CD14-positive monocyte (primary cell): ENCODE results near the gene TPX2. TPM values are rescaled to one million over a fixed set of nuclear protein-coding genes. Genes with fewer than 3 reads are reported as not detected.

ENCODE experiments used
- DNase-seq, 3 donors: peaks; one replicate each; pipeline ENCODE4 v3.0.0-alpha.2; 2011 to 2022
- H2AFZ ChIP-seq: 2 replicates; pipeline ENCODE4 v1.6.0; 2012; ENCODE audit warnings: mild to moderate bottlenecking, low read depth, low read length, inconsistent platforms; ENCODE audit not compliant: insufficient read depth, poor library complexity, severe bottlenecking
- H3K27ac ChIP-seq, 2 donors: 1 replicate in 1 of 2; 2 replicates in 1 of 2; pipeline ENCODE4 v1.5.1; 2012 to 2013; ENCODE audit warnings: low read length in 2 of 2, control low read depth in 1 of 2, inconsistent platforms in 1 of 2, low read depth in 1 of 2, mild to moderate bottlenecking in 1 of 2
- H3K27me3 ChIP-seq, 2 donors: one replicate each; pipeline versions ENCODE4 v1.6.0 to v1.6.1; 2011 to 2013; ENCODE audit warnings: low read length in 2 of 2; ENCODE audit not compliant: control insufficient read depth in 2 of 2, insufficient read depth in 2 of 2
- H3K36me3 ChIP-seq, 2 donors: replicated peaks in 1 of 2; 1 replicate in 1 of 2; 2 replicates in 1 of 2; pipeline versions ENCODE4 v1.5.1 to v1.6.1; 2012 to 2013; ENCODE audit warnings: low read length in 2 of 2, control low read depth in 1 of 2, inconsistent platforms in 1 of 2, mild to moderate bottlenecking in 1 of 2; ENCODE audit not compliant: insufficient read depth in 2 of 2, control insufficient read depth in 1 of 2
- H3K4me1 ChIP-seq, 2 donors: 1 replicate in 1 of 2; 2 replicates in 1 of 2; pipeline versions ENCODE4 v1.5.1 to v1.6.1; 2012 to 2013; ENCODE audit warnings: low read length in 2 of 2, control low read depth in 1 of 2, inconsistent platforms in 1 of 2, mild to moderate bottlenecking in 1 of 2, moderate library complexity in 1 of 2; ENCODE audit not compliant: insufficient read depth in 2 of 2, control insufficient read depth in 1 of 2
- H3K4me2 ChIP-seq: replicated peaks from 2 replicates; pipeline ENCODE3; 2012; ENCODE audit warnings: low read length, moderate library complexity, mild to moderate bottlenecking; ENCODE audit not compliant: poor library complexity, severe bottlenecking; ENCODE audit errors: extremely low read depth
- H3K4me3 ChIP-seq, 3 experiments: fragments of 200-600 bp in 1 of 3; sonication (generic) in 1 of 3; replicated peaks in 1 of 3; 1 replicate in 2 of 3; 2 replicates in 1 of 3; pipeline ENCODE4 v1.5.1; 2011 to 2013; ENCODE audit warnings: low read length in 3 of 3, mild to moderate bottlenecking in 3 of 3, control low read depth in 2 of 3, low read depth in 2 of 3, inconsistent platforms in 1 of 3, moderate library complexity in 1 of 3
- H3K79me2 ChIP-seq: 2 replicates; pipeline ENCODE4 v1.6.0; 2012; ENCODE audit warnings: mild to moderate bottlenecking, control low read depth, inconsistent platforms, low read length, moderate library complexity; ENCODE audit not compliant: insufficient read depth
- H3K9ac ChIP-seq: 2 replicates; pipeline ENCODE4 v1.6.0; 2017; ENCODE audit warnings: low read length, mild to moderate bottlenecking; ENCODE audit not compliant: insufficient read depth, poor library complexity, severe bottlenecking
- H3K9me3 ChIP-seq, 2 donors: replicated peaks in 1 of 2; 1 replicate in 1 of 2; 2 replicates in 1 of 2; pipeline versions ENCODE4 v1.5.1 to v1.6.1; 2012 to 2013; ENCODE audit warnings: low read length in 2 of 2, control low read depth in 1 of 2; ENCODE audit not compliant: control insufficient read depth in 1 of 2, insufficient read depth in 1 of 2
- H4K20me1 ChIP-seq: 2 replicates; pipeline ENCODE4 v1.6.0; 2012; ENCODE audit warnings: mild to moderate bottlenecking, low read length, control low read depth, moderate library complexity; ENCODE audit not compliant: insufficient read depth
- H3K27ac Mint-ChIP-seq, 7 donors: one replicate each; pipeline ENCODE4 v1.8.0; 2020; ENCODE audit warnings: mild to moderate bottlenecking in 7 of 7, mixed read lengths in 7 of 7, moderate library complexity in 6 of 7, inconsistent platforms in 2 of 7
- H3K27me3 Mint-ChIP-seq, 3 donors: one replicate each; pipeline ENCODE4 v1.8.0; 2021 to 2022; ENCODE audit warnings: low read depth in 3 of 3, mild to moderate bottlenecking in 3 of 3, mixed read lengths in 3 of 3, moderate library complexity in 3 of 3, inconsistent platforms in 1 of 3
- H3K36me3 Mint-ChIP-seq, 2 donors: one replicate each; pipeline ENCODE4 v1.8.0; 2020; ENCODE audit warnings: mixed read lengths in 2 of 2, inconsistent platforms in 1 of 2, mild to moderate bottlenecking in 1 of 2
- H3K4me1 Mint-ChIP-seq: one replicate; pipeline ENCODE4 v1.8.0; 2020; ENCODE audit warnings: mild to moderate bottlenecking, mixed read lengths
- H3K4me3 Mint-ChIP-seq, 2 donors: one replicate each; pipeline ENCODE4 v1.8.0; 2020; ENCODE audit warnings: mild to moderate bottlenecking in 2 of 2, mixed read lengths in 2 of 2, moderate library complexity in 1 of 2
- H3K9me3 Mint-ChIP-seq, 7 donors: one replicate each; pipeline ENCODE4 v1.8.0; 2020 to 2022; ENCODE audit warnings: mixed read lengths in 7 of 7, mild to moderate bottlenecking in 6 of 7, moderate library complexity in 6 of 7, inconsistent platforms in 2 of 7
- WGBS: methylation state at CpG from one replicate; pipeline ENCODE4 v1.1.5; 2013; ENCODE audit warnings: missing lambda C conversion rate; ENCODE audit not compliant: insufficient coverage; 5-methylcytosine and 5-hydroxymethylcytosine counted together
- intact Hi-C, 2 donors: fragments of 100-400 bp; cut with micrococcal nuclease; formaldehyde crosslinking; loops; one replicate each; pipeline versions ENCODE4 v1.15.0 to v1.15.1; 2023
- polyA plus RNA-seq, 3 donors: library from polyadenylated mRNA; depleted of rRNA in 1 of 3; unstranded in 2 of 3; stranded (reverse) in 1 of 3; fragments of 300-500 nt in 2 of 3; fragments of >200 nt in 1 of 3; fragmentation: Illumina TruSeq in 2 of 3; gene quantifications; 1 replicate in 2 of 3; 2 replicates in 1 of 3; pipeline ENCODE4 v1.2.3, GENCODE V29; 2012 to 2021
- TF ChIP-seq, protein P1 (sequence below): fragments of 200-600 bp; IDR thresholded peaks from one replicate; pipeline ENCODE4 v1.8.0; 2022; ENCODE audit warnings: antibody characterized with exemption, mild to moderate bottlenecking

Gene TPX2
- polyA plus RNA-seq, 3 donors: 0.06 TPM; not detected in 2

DNA sequence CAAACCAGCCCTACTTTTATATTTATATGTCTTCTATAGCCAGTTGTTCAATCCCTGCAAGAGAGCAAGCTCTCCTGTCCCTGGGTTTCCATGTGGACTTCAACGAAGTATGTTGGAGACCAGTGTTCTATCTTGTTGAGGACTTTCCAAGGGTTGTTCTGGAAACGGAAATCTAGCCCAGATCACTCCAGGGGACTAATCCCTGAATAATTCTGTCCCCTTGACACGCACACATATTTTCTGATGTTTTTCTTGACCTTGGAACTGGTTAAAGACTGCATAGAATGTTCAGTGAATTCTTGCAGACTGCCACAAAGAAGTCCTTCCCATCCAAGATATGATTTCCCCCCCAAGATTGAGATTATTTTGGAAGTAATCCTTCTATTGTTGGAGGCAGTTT, 70.6 kb downstream of the TPX2 start:
- Mint-ChIP-seq H3K4me1 (peaks cover 18% of the 10 kb centered on the region), H3K4me3 (no peak overlapping the region), H3K9me3 (no peaks in the 10 kb centered on the region), H3K36me3 (peaks cover 34 to 41% of the 10 kb centered on the region in 2 donors), H3K27me3 (peaks cover 1 to 3% (median 2%) of the 10 kb centered on the region in 3 donors), H3K27ac (peak overlapping the region in 2 of 7 donors; percentile 32 to 79)
- no peaks in the 10 kb centered on the region for H3K79me2 ChIP-seq
- no peaks in the 10 kb centered on the region for H4K20me1 ChIP-seq
- no peaks in the 10 kb centered on the region for H3K27me3 ChIP-seq
- 100% methylated on average over 2 of the region's 3 CpGs for WGBS
- no peaks in the 10 kb centered on the region for H3K9me3 ChIP-seq
- peaks cover 7 to 34% of the 10 kb centered on the region in 2 donors for H3K36me3 ChIP-seq
- H2AFZ ChIP-seq: no peak overlapping the region
- H3K4me3 ChIP-seq: no peak overlapping the region
- intact Hi-C loops: no loop called here
- H3K4me2 ChIP-seq: no peak overlapping the region
- peaks cover 7 to 10% of the 10 kb centered on the region in 2 donors for H3K4me1 ChIP-seq
- no peak for DNase-seq
- TF ChIP-seq, protein P1, sequence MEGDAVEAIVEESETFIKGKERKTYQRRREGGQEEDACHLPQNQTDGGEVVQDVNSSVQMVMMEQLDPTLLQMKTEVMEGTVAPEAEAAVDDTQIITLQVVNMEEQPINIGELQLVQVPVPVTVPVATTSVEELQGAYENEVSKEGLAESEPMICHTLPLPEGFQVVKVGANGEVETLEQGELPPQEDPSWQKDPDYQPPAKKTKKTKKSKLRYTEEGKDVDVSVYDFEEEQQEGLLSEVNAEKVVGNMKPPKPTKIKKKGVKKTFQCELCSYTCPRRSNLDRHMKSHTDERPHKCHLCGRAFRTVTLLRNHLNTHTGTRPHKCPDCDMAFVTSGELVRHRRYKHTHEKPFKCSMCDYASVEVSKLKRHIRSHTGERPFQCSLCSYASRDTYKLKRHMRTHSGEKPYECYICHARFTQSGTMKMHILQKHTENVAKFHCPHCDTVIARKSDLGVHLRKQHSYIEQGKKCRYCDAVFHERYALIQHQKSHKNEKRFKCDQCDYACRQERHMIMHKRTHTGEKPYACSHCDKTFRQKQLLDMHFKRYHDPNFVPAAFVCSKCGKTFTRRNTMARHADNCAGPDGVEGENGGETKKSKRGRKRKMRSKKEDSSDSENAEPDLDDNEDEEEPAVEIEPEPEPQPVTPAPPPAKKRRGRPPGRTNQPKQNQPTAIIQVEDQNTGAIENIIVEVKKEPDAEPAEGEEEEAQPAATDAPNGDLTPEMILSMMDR: no peak
- no peak overlapping the region for H3K27ac ChIP-seq
- H3K9ac ChIP-seq: no peak overlapping the region

DNA sequence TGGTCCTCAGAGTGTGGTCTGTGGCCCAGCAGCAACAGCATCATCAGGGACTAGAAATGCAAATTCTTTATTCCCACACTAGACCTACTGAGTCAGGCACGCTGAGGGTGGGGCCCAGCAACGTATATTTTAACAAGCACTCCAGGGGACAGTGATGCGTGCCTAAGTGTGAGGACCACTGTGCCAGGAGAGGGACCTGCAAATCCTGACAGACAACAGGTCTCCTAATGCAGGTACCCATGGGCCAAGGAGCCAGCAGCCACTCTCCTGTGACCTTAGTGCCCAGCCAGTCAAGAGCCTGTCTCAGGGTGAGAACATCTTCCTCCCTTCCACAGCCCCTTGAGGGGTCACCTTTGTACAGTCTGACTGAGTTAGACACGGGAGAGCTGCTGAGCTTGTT, 72.1 kb downstream of the TPX2 start:
- no peak overlapping the region for H2AFZ ChIP-seq
- H3K36me3 ChIP-seq: peaks cover 6 to 23% of the 10 kb centered on the region in 2 donors
- H3K9ac ChIP-seq: no peak overlapping the region
- H4K20me1 ChIP-seq: no peaks in the 10 kb centered on the region
- no peak overlapping the region for H3K4me3 Mint-ChIP-seq
- no peaks in the 10 kb centered on the region for H3K9me3 ChIP-seq
- TF ChIP-seq, protein P1: no peak
- no peak overlapping the region for H3K4me3 ChIP-seq
- H3K4me2 ChIP-seq: no peak overlapping the region
- peaks cover 25 to 28% of the 10 kb centered on the region in 2 donors for H3K36me3 Mint-ChIP-seq
- no peaks in the 10 kb centered on the region for H3K79me2 ChIP-seq
- WGBS: 100% methylated on average over 3 of the region's 4 CpGs
- no peaks in the 10 kb centered on the region for H3K9me3 Mint-ChIP-seq
- intact Hi-C loops: no loop called here
- peaks cover 7 to 10% of the 10 kb centered on the region in 2 donors for H3K4me1 ChIP-seq
- peaks cover 1 to 3% (median 2%) of the 10 kb centered on the region in 3 donors for H3K27me3 Mint-ChIP-seq
- peaks cover 16% of the 10 kb centered on the region for H3K4me1 Mint-ChIP-seq
- H3K27me3 ChIP-seq: no peaks in the 10 kb centered on the region
- no peak overlapping the region for H3K27ac ChIP-seq
- H3K27ac Mint-ChIP-seq: no peak overlapping the region
- DNase-seq: no peak
